Osteoblast (primary cell): ENCODE data around the gene VARS1. TPM values are rescaled to one million over a fixed set of nuclear protein-coding genes. Genes with fewer than 3 reads are reported as not detected.

Experiments used
- DNase-seq: peaks from one replicate; pipeline ENCODE4 v3.0.0; 2011; ENCODE audit warnings: low spot score, mixed read lengths; ENCODE audit not compliant: insufficient read length; ENCODE audit errors: missing footprints
- H2AFZ ChIP-seq: 2 replicates; pipeline ENCODE4 v1.6.0; 2011; ENCODE audit warnings: mild to moderate bottlenecking, low read length
- H3K27ac ChIP-seq: 2 replicates; pipeline ENCODE4 v1.5.1; 2011; ENCODE audit warnings: mild to moderate bottlenecking, low read depth, low read length, moderate library complexity
- H3K27me3 ChIP-seq: 2 replicates; pipeline ENCODE4 v1.6.0; 2012; ENCODE audit warnings: mild to moderate bottlenecking, control low read depth, inconsistent platforms, low read length, moderate library complexity; ENCODE audit not compliant: insufficient read depth
- H3K36me3 ChIP-seq: 2 replicates; pipeline ENCODE4 v1.5.1; 2011; ENCODE audit warnings: mild to moderate bottlenecking, low read length, control low read depth, moderate library complexity; ENCODE audit not compliant: insufficient read depth
- H3K4me1 ChIP-seq: 2 replicates; pipeline ENCODE4 v1.5.1; 2011; ENCODE audit warnings: mild to moderate bottlenecking, low read length, control low read depth, moderate library complexity; ENCODE audit not compliant: insufficient read depth
- H3K4me2 ChIP-seq: 2 replicates; pipeline ENCODE4 v1.6.0; 2011; ENCODE audit warnings: mild to moderate bottlenecking, low read length; ENCODE audit not compliant: insufficient read depth
- H3K4me3 ChIP-seq: fragments of 200-600 bp; sonication (generic); 3 replicates; pipeline ENCODE4 v1.5.1; 2012; ENCODE audit warnings: mild to moderate bottlenecking, low read length, inconsistent platforms; ENCODE audit not compliant: insufficient read depth
- H3K79me2 ChIP-seq: 2 replicates; pipeline ENCODE4 v1.6.0; 2012; ENCODE audit warnings: mild to moderate bottlenecking, low read length, control low read depth, inconsistent platforms; ENCODE audit not compliant: insufficient read depth
- H3K9me3 ChIP-seq: 2 replicates; pipeline ENCODE4 v1.5.1; 2011; ENCODE audit warnings: low read depth, low read length, control low read depth
- H4K20me1 ChIP-seq: 2 replicates; pipeline ENCODE4 v1.6.0; 2012; ENCODE audit warnings: mild to moderate bottlenecking, low read length, control low read depth; ENCODE audit not compliant: insufficient read depth
- CTCF ChIP-seq: IDR thresholded peaks from 2 replicates; pipeline ENCODE4 v1.5.1; 2011; ENCODE audit warnings: mild to moderate bottlenecking, low read depth, low read length, moderate library complexity; ENCODE audit errors: extremely low read depth
- total RNA-seq: library from RNA; depleted of rRNA; stranded (reverse); fragments of >200 nt; gene quantifications from 2 replicates; pipeline ENCODE4 v1.2.3, GENCODE V29; 2012

The VARS1 gene
- total RNA-seq, 1 donor: 42.0 TPM

- no peaks in the 10 kb centered on the region for H3K79me2 ChIP-seq
- H3K36me3 ChIP-seq: peaks cover 3% of the 10 kb centered on the region
- DNase-seq: peak; percentile 61
- no peaks in the 10 kb centered on the region for H3K9me3 ChIP-seq
- no peak overlapping the region for H2AFZ ChIP-seq
- H3K4me3 ChIP-seq: no peak overlapping the region
- H4K20me1 ChIP-seq: no peaks in the 10 kb centered on the region
- H3K4me1 ChIP-seq: peaks cover 4% of the 10 kb centered on the region
- no peaks in the 10 kb centered on the region for H3K27me3 ChIP-seq
- H3K27ac ChIP-seq: no peak overlapping the region
- H3K4me2 ChIP-seq: no peak overlapping the region
- no peak for TF ChIP-seq CTCF
Observed at GRCh38 chr6:31767096-31767645, 28.4 kb downstream of the VARS1 start.

DNA sequence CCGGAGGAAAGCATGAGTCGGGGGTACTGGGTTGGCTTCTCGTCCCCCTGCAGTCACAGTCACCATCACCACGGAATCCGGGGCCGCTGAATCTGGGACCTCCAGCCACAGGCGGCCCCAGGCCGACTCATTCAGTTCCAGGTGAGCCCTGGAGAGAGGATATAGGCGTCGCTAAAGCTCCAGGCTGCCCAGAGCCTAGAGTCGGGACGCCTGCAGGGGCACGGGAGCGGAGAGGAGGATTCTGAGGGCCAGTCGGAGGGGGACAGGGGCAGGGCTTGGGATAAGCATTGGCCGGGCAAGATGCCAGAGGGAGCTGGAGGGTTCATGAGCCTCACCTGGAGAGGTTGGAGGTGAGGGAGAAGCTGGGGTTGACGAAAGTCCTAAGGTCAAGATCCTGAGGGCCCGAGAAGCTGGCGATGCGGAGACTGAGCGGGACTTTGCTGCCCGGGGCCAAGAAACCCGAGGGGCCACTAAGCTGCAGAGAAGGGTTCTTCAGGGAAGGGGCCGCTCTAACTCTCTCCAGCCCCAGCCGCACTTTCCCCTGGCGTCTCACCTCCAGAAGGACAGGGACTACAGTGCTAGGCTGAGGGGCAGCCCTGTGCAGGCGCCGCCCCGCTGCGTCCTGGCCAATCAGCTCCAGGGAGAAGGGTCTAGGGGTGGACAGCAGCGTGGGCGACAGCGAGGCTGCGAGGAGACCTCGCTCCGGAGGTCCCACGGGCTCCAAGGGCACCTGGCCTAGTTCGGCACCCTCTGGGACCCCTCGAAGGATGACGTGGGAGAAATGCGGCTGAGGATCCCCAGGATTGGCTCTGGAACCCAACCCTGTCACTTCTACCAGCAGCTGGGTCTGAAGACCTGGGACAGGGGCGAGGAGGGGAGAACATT is 29.4 kb downstream of the VARS1 start:
- peak overlapping the region; percentile 83 for H3K4me2 ChIP-seq
- peak overlapping the region; percentile 84 for H2AFZ ChIP-seq

GRCh38 chr6:31765559-31765909 is 30.0 kb downstream of the VARS1 start:
- H3K4me1 ChIP-seq: peaks cover 4% of the 10 kb centered on the region
- H3K79me2 ChIP-seq: no peaks in the 10 kb centered on the region
- H2AFZ ChIP-seq: no peak overlapping the region
- no peaks in the 10 kb centered on the region for H3K27me3 ChIP-seq
- no peaks in the 10 kb centered on the region for H4K20me1 ChIP-seq
- H3K9me3 ChIP-seq: no peaks in the 10 kb centered on the region
- no peak overlapping the region for H3K27ac ChIP-seq
- DNase-seq: no peak
- H3K4me2 ChIP-seq: no peak overlapping the region
- H3K36me3 ChIP-seq: peaks cover 11% of the 10 kb centered on the region
- TF ChIP-seq CTCF: no peak
- no peak overlapping the region for H3K4me3 ChIP-seq

More for the DNA sequence above, 29.4 kb downstream of the VARS1 start:
- no peaks in the 10 kb centered on the region for H4K20me1 ChIP-seq
- H3K4me1 ChIP-seq: peaks cover 4% of the 10 kb centered on the region
- H3K9me3 ChIP-seq: no peaks in the 10 kb centered on the region
- H3K27me3 ChIP-seq: no peaks in the 10 kb centered on the region
- TF ChIP-seq CTCF: no peak
- DNase-seq: peak; percentile 74
- H3K4me3 ChIP-seq: peak overlapping the region; percentile 65
- no peaks in the 10 kb centered on the region for H3K79me2 ChIP-seq
- H3K27ac ChIP-seq: no peak overlapping the region
- peaks cover 9% of the 10 kb centered on the region for H3K36me3 ChIP-seq

GRCh38 chr6:31764198-31764597 is 31.4 kb downstream of the VARS1 start:
- Histone ChIP-seq H3K4me2 (no peak overlapping the region), H3K36me3 (peaks cover 22% of the 10 kb centered on the region), H3K4me3 (no peak overlapping the region), H4K20me1 (no peaks in the 10 kb centered on the region), H3K9me3 (no peaks in the 10 kb centered on the region), H2AFZ (no peak overlapping the region), H3K4me1 (peaks cover 4% of the 10 kb centered on the region), H3K79me2 (no peaks in the 10 kb centered on the region), H3K27me3 (no peaks in the 10 kb centered on the region), H3K27ac (no peak overlapping the region)
- TF ChIP-seq CTCF: no peak
- DNase-seq: no peak
